ENCODE data around the gene POTEJ.
"Not testable (repeated sequence)": the region's sequence is repeated elsewhere in the genome, so short reads cannot be mapped to it uniquely, and the experiment has no call there.

POTEJ gene

GRCh38 chr2:130611140-130611539, at the start of gene POTEJ:
Gene POTEJ, plus strand, starts transcription at chr2:130611440. Its CDS starts 93 bp downstream, at chr2:130611533.
- not testable (repeated sequence) for DNase-seq (ENCODE audit: low spot score)

- not testable (repeated sequence) for DNase-seq (ENCODE audit: low spot score)
Measured at GRCh38 chr2:130566165-130566564, 45.1 kb upstream of the POTEJ start.

- not testable (repeated sequence) for DNase-seq (ENCODE audit: low spot score)
Measured at GRCh38 chr2:130571929-130572328, 39.3 kb upstream of the POTEJ start.

GRCh38 chr2:130574230-130574629, 37.0 kb upstream of the POTEJ start:
- DNase-seq (ENCODE audit: low spot score) = not testable (repeated sequence)

GRCh38 chr2:130576209-130576784, 34.9 kb upstream of the POTEJ start:
- DNase-seq (ENCODE audit: low spot score) = not testable (repeated sequence)

- DNase-seq (ENCODE audit: low spot score) = not testable (repeated sequence)
Measured at GRCh38 chr2:130577559-130577958, 33.7 kb upstream of the POTEJ start.

- DNase-seq (ENCODE audit: low spot score) = not testable (repeated sequence)
Measured at GRCh38 chr2:130579121-130579520, 32.1 kb upstream of the POTEJ start.

- DNase-seq (ENCODE audit: low spot score) = not testable (repeated sequence)
Measured at GRCh38 chr2:130581491-130581890, 29.7 kb upstream of the POTEJ start.

- DNase-seq (ENCODE audit: low spot score) = not testable (repeated sequence)
Measured at GRCh38 chr2:130582970-130583369, 28.3 kb upstream of the POTEJ start.

- DNase-seq (ENCODE audit: low spot score) = not testable (repeated sequence)
Measured at GRCh38 chr2:130583582-130583981, 27.7 kb upstream of the POTEJ start.

GRCh38 chr2:130584726-130585125, 26.5 kb upstream of the POTEJ start:
- not testable (repeated sequence) for DNase-seq (ENCODE audit: low spot score)

- not testable (repeated sequence) for DNase-seq (ENCODE audit: low spot score)
Measured at GRCh38 chr2:130588688-130589458, 22.4 kb upstream of the POTEJ start.

GRCh38 chr2:130590170-130590841, 20.9 kb upstream of the POTEJ start:
- not testable (repeated sequence) for DNase-seq (ENCODE audit: low spot score)

- not testable (repeated sequence) for DNase-seq (ENCODE audit: low spot score)
Measured at GRCh38 chr2:130590842-130591359, 20.3 kb upstream of the POTEJ start.

GRCh38 chr2:130592791-130593414, 18.3 kb upstream of the POTEJ start:
- DNase-seq (ENCODE audit: low spot score) = not testable (repeated sequence)

- not testable (repeated sequence) for DNase-seq (ENCODE audit: low spot score)
Measured at GRCh38 chr2:130594011-130594410, 17.2 kb upstream of the POTEJ start.

GRCh38 chr2:130596757-130597156, 14.5 kb upstream of the POTEJ start:
- DNase-seq (ENCODE audit: low spot score) = not testable (repeated sequence)

GRCh38 chr2:130597994-130598393, 13.2 kb upstream of the POTEJ start:
- DNase-seq (ENCODE audit: low spot score) = not testable (repeated sequence)

GRCh38 chr2:130598463-130598862, 12.8 kb upstream of the POTEJ start:
- DNase-seq (ENCODE audit: low spot score) = not testable (repeated sequence)

- not testable (repeated sequence) for DNase-seq (ENCODE audit: low spot score)
Measured at GRCh38 chr2:130599393-130599792, 11.8 kb upstream of the POTEJ start, which contains the start of gene CFC1. Gene CFC1, minus strand, starts transcription at chr2:130599575. Its CDS starts 288 bp downstream, at chr2:130599287.

- not testable (repeated sequence) for DNase-seq (ENCODE audit: low spot score)
Measured at GRCh38 chr2:130599926-130600325, 11.3 kb upstream of the POTEJ start.

Measured in putamen (tissue), 1 donor.